Measurements from ENCODE around the gene MTERF4.

MTERF4 gene

GRCh38 chr2:241087420-241088268, 14.4 kb downstream of the MTERF4 start:
- DNase-seq = no peak

- DNase-seq = no peak
These were observed 17.1 kb downstream of the MTERF4 start for GRCh38 chr2:241084856-241085444.

GRCh38 chr2:241083091-241083415, 19.0 kb downstream of the MTERF4 start:
- no peak for DNase-seq

GRCh38 chr2:241082341-241083090, 19.6 kb downstream of the MTERF4 start:
- no peak for DNase-seq

GRCh38 chr2:241081643-241082340, 20.3 kb downstream of the MTERF4 start:
- no peak for DNase-seq

- DNase-seq = no peak
These were observed 20.9 kb downstream of the MTERF4 start for GRCh38 chr2:241081190-241081642.

GRCh38 chr2:241080405-241081189, 21.5 kb downstream of the MTERF4 start:
- no peak for DNase-seq

GRCh38 chr2:241074901-241075540, 27.1 kb downstream of the MTERF4 start:
- no peak for DNase-seq

GRCh38 chr2:241074065-241074818, 27.8 kb downstream of the MTERF4 start:
- no peak for DNase-seq

- DNase-seq = peak; percentile 7
These were observed 28.7 kb downstream of the MTERF4 start for GRCh38 chr2:241073166-241074064.

- DNase-seq = no peak
These were observed 29.4 kb downstream of the MTERF4 start for GRCh38 chr2:241072553-241073165.

- DNase-seq = no peak
These were observed 29.9 kb downstream of the MTERF4 start for GRCh38 chr2:241072151-241072550.

- no peak for DNase-seq
These were observed 30.4 kb downstream of the MTERF4 start for GRCh38 chr2:241071677-241072111.

GRCh38 chr2:241070811-241071676, 31.0 kb downstream of the MTERF4 start:
- no peak for DNase-seq

GRCh38 chr2:241070361-241070760, 31.7 kb downstream of the MTERF4 start:
- DNase-seq = no peak

- no peak for DNase-seq
These were observed 32.2 kb downstream of the MTERF4 start for GRCh38 chr2:241069821-241070281.

- DNase-seq = no peak
These were observed 32.9 kb downstream of the MTERF4 start for GRCh38 chr2:241068942-241069810.
